NCI-H748 (cell line): ENCODE measurements around the gene NRXN3.

Experiments used
- DNase-seq: peaks from one replicate; lab custom pipeline; 2025; ENCODE audit not compliant: unreplicated experiment; lab: John Stamatoyannopoulos, UW

NRXN3 gene

DNA sequence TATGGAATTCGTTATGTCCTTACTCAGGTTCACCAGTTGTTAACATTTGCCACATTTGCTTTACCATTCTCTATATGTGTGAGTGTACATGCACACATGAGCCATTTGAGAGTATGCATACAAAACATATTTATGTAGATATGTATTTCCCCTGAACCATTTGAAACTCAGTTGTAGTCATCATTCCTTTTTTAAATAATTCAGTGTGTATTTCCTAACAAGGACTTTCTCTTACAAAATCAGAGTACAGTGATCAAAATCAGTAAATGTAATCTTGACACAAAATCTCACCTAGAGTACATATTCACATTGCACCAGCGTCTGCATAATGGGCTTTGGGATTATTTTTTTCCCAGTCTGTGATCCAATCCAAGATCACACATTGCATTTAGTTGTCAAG is 1656.2 kb downstream of the NRXN3 start:
- DNase-seq: no peak

GRCh38 chr14:79829405-79830166 is 1659.4 kb downstream of the NRXN3 start:
- DNase-seq: no peak

DNA sequence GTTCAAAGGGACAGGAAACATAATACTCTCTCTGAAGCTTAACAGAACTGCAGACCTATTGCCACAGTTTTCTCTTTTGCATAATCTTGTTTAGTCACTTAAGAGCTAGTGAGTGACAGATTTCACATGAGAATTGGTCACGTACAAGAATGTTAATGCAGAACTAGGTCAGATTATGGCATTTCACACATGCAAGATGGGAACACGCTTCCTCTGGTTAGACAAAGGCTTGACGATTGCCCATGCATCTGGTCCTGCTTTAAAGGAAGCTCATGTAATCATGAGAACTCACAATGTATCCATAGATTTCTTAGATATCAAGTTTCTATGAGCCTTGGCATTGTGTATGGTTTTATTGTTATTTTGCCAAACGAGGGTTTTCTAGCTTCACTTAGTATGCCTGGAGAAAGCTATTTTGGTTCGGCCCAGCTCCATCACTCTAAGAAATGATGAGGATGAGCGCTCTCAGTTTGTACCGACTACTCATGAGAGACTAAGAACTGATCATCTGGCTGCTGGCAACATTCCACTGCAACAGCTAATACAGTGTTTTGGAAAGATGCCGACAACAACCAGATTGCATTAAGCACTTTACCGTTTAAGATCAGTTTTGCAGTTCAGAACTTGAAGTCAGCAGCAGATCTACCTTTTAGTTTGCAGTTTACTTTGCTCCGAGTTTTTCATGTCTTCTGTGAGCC is 1661.2 kb downstream of the NRXN3 start:
- DNase-seq: no peak

DNA sequence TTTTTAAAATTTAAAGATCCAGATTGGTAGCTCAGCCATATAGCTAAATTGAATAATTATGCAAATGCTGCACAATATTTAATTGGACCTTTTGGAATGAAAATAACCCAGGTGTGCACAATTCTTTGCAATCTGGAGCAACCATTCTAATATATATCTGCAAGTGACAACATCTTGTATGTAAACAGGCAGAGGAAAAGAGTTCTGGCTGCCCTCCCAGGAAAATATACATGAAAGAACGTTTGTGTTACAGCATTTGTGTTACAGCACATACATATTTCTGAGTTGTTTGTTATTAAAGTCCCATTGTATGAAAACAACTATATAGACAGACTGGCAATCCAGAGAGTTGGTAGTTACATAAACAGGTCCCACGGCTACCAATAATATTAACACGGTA is 1663.6 kb downstream of the NRXN3 start:
- no peak for DNase-seq

GRCh38 chr14:79834868-79835267 is 1664.7 kb downstream of the NRXN3 start:
- no peak for DNase-seq

GRCh38 chr14:79836577-79836976 is 1666.4 kb downstream of the NRXN3 start:
- DNase-seq: no peak

- no peak for DNase-seq
Observed at GRCh38 chr14:79837699-79838098, 1667.5 kb downstream of the NRXN3 start.

GRCh38 chr14:79840103-79840502 is 1669.9 kb downstream of the NRXN3 start:
- DNase-seq: no peak

- DNase-seq: no peak
Observed at GRCh38 chr14:79840831-79841230, 1670.7 kb downstream of the NRXN3 start.

- DNase-seq: no peak
Observed at GRCh38 chr14:79841433-79841832, 1671.3 kb downstream of the NRXN3 start.

DNA sequence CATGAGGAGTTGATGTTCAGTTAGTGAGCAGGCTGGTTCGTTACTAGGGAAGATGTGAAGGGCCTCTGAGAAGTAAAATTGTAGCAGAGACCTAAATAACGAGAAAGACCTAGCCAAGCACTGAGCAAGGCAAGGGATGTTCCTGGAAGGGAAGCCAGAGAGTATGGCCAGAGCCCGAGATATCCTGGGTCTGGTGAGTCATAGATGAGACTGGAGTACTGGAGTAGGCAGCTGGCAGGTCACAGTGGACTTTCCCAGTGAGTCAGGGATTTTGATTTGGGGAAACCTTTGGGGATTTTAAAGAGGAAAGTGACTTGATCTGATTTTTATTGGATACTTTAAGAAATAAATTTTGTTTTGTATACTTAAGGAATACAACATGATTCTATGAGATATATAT is 1672.1 kb downstream of the NRXN3 start:
- no peak for DNase-seq

GRCh38 chr14:79852950-79853744 is 1683.0 kb downstream of the NRXN3 start:
- DNase-seq: no peak

GRCh38 chr14:79855789-79856188 is 1685.6 kb downstream of the NRXN3 start:
- DNase-seq: no peak

DNA sequence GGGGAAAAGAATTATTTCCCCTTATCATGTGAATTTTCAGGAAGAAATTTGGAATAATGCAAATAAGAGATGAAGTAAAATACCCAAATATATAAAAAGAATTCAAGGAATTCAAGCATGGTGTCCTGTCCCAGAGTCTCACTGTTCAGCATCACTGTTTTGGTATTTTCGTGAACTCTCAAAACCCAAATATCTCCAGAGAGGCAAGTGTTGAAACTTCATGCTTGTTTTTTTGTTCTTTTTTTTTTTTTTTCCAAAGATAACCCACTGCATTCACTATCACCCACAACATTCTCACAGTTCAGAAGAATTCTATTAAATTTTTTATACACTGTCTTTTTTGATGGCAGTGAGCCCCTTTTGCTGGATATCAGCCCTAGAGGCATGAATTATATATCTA is 1686.2 kb downstream of the NRXN3 start:
- DNase-seq: no peak

- DNase-seq: no peak
Observed at GRCh38 chr14:79861111-79861510, 1690.9 kb downstream of the NRXN3 start.

GRCh38 chr14:79862045-79862444 is 1691.9 kb downstream of the NRXN3 start:
- no peak for DNase-seq

GRCh38 chr14:79871136-79871535 is 1701.0 kb downstream of the NRXN3 start:
- no peak for DNase-seq

- DNase-seq: no peak
Observed at GRCh38 chr14:79878229-79878628, 1708.1 kb downstream of the NRXN3 start.

DNA sequence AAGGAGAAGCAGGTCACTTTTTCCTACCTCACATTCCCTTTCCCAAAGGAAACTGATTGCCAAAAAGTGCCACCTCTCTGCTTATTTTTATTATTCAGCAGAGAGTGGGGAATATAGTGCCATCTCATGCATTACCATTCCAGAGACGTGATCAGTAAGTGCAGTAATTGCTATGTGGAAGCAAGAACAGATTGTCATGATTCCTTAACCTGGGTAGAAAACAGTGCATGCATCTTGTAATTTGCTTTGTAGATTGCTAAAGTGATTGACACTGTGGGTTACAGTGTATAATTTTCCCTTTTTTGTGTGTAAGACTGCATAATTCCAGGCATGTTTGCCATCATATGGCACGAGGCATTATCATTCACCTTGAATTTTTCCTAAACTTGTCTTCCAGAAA is 1708.6 kb downstream of the NRXN3 start:
- no peak for DNase-seq

DNA sequence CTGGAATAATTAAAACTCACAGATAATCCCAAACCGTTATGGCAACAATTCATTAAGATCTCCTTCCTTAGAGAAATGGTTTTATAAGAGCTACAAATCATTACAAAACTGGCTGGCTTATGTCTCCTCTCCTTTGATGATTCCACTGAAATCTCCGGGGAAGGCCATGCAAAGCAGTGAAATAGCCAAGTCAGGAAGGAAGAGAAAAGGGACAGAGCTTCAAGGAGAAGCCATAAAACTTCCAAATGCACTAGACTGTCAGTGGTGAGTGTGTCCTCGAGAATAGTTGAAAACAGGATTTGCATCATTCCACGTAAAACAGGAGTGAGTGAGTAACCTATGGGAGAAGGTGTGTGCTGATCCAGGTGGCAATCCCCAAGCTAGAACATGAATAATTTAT is 1711.1 kb downstream of the NRXN3 start:
- no peak for DNase-seq

- no peak for DNase-seq
Observed at GRCh38 chr14:79890527-79890926, 1720.4 kb downstream of the NRXN3 start.

- no peak for DNase-seq
Observed at GRCh38 chr14:79896009-79896408, 1725.8 kb downstream of the NRXN3 start.
